Upper lobe of left lung (tissue), 6 donors: ENCODE measurements around the gene C16orf74. TPM values are rescaled to one million over a fixed set of nuclear protein-coding genes. Genes with fewer than 3 reads are reported as not detected.

Source experiments
- ATAC-seq, 2 donors: fragments of 200-7000 bp; cut with Tn5 transposase; one replicate each; pipeline ENCODE4 v1.9.1; 2022; ENCODE audit warnings: mild to moderate bottlenecking in 2 of 2, moderate library complexity in 2 of 2; ENCODE audit not compliant: low FRiP score in 2 of 2
- DNase-seq, 2 donors: peaks; one replicate each; pipeline ENCODE4 v3.0.0-alpha.2; 2019 to 2020
- H3K27ac ChIP-seq, 4 donors: fragments of 200-600 bp; sonication (generic); one replicate each; pipeline ENCODE4 v1.5.1; 2016 to 2019
- H3K27me3 ChIP-seq, 4 donors: fragments of 200-600 bp; sonication (generic); one replicate each; pipeline ENCODE4 v1.5.1; 2017 to 2019
- H3K36me3 ChIP-seq, 4 donors: fragments of 200-600 bp; sonication (generic); one replicate each; pipeline ENCODE4 v1.5.1; 2016 to 2019
- H3K4me1 ChIP-seq, 4 donors: fragments of 200-600 bp; sonication (generic); one replicate each; pipeline ENCODE4 v1.5.1; 2018 to 2019
- H3K4me3 ChIP-seq, 4 donors: fragments of 200-600 bp; sonication (generic); one replicate each; pipeline ENCODE4 v1.5.1; 2017 to 2019; ENCODE audit warnings: mild to moderate bottlenecking in 2 of 4, moderate library complexity in 1 of 4
- H3K9me3 ChIP-seq, 4 donors: fragments of 200-600 bp; sonication (generic); one replicate each; pipeline ENCODE4 v1.5.1; 2018 to 2019
- EP300 ChIP-seq, 4 donors: sonication (generic); formaldehyde crosslinking; IDR thresholded peaks; one replicate each; pipeline ENCODE4 v1.5.1; 2017; ENCODE audit warnings: antibody characterized with exemption in 4 of 4, control low read depth in 2 of 4
- POLR2A ChIP-seq, 4 donors: fragments of 450-650 bp; IDR thresholded peaks; one replicate each; pipeline ENCODE4 v1.5.1; 2016 to 2017; ENCODE audit warnings: antibody characterized with exemption in 4 of 4, mild to moderate bottlenecking in 2 of 4
- POLR2AphosphoS5 ChIP-seq, 2 donors: sonication (generic); formaldehyde crosslinking; IDR thresholded peaks; one replicate each; pipeline ENCODE4 v1.5.1; 2017; ENCODE audit warnings: antibody characterized with exemption in 2 of 2
- WGBS, 2 donors: methylation state at CpG; one replicate each; pipeline ENCODE4 v1.1.5; 2017 to 2018; 5-methylcytosine and 5-hydroxymethylcytosine counted together
- total RNA-seq, 6 donors: library from RNA; depleted of rRNA in 4 of 6; stranded (reverse); fragments of >200 nt in 4 of 6; gene quantifications; one replicate each; pipeline versions ENCODE4 v1.1.0 to v1.2.1, GENCODE V29; 2016 to 2021
- TF ChIP-seq, protein P1 (sequence below), 6 experiments: fragments of 450-650 bp in 4 of 6; fragments of 200-600 bp in 2 of 6; sonication (generic) in 2 of 6; IDR thresholded peaks; one replicate each; pipeline ENCODE4 v1.5.1; 2016 to 2019; ENCODE audit warnings: antibody characterized with exemption in 6 of 6
- donor health status: DM: no; HTN: no; CAD: no; lungs with moderate emphysema.
- donor health status: DM: no; HTN: yes; CAD: no; lungs with severe emphysema.

Gene C16orf74
- total RNA-seq, 6 donors from 2014 or later, result 1.2 to 6.3 (median 4.1) TPM; not detected in 1

DNA sequence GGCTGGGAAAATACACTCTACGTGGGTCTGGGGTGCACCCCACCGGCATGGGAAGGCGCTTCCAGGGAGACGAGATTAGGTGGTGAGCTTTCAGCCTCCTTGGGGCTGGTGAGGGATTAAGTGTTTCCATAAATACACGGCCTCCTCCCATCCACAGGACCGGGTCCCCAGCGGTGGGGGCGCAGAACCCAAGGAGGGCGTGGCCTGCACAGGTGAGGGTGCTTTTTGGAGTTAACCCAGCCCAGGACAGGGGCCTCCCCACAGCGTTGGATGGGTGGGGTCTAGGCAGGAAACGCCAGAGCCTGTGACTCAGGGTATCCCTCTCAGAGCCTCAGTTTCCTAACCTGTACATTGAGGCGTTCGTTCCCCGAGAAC, 1.1 kb downstream of the C16orf74 start:
- TF ChIP-seq, protein P1, sequence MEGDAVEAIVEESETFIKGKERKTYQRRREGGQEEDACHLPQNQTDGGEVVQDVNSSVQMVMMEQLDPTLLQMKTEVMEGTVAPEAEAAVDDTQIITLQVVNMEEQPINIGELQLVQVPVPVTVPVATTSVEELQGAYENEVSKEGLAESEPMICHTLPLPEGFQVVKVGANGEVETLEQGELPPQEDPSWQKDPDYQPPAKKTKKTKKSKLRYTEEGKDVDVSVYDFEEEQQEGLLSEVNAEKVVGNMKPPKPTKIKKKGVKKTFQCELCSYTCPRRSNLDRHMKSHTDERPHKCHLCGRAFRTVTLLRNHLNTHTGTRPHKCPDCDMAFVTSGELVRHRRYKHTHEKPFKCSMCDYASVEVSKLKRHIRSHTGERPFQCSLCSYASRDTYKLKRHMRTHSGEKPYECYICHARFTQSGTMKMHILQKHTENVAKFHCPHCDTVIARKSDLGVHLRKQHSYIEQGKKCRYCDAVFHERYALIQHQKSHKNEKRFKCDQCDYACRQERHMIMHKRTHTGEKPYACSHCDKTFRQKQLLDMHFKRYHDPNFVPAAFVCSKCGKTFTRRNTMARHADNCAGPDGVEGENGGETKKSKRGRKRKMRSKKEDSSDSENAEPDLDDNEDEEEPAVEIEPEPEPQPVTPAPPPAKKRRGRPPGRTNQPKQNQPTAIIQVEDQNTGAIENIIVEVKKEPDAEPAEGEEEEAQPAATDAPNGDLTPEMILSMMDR (IDR thresholded peaks at IDR 0.05), result no peak
- Histone ChIP-seq H3K9me3 (no peaks in the 10 kb centered on the region), H3K27ac (no peak overlapping the region), H3K27me3 (peaks cover 0 to 2% (median 0%) of the 10 kb centered on the region in 4 donors), H3K36me3 (no peaks in the 10 kb centered on the region), H3K4me3 (peak overlapping the region in 3 of 4 donors; percentile 59 to 68 (median 66)), H3K4me1 (peaks cover 20 to 38% (median 23%) of the 10 kb centered on the region in 4 donors)
- 28 to 31% methylated on average over 9 to 13 of the region's 14 CpGs for WGBS, 2 donors
- ATAC-seq (no peak), DNase-seq (no peak)

DNA sequence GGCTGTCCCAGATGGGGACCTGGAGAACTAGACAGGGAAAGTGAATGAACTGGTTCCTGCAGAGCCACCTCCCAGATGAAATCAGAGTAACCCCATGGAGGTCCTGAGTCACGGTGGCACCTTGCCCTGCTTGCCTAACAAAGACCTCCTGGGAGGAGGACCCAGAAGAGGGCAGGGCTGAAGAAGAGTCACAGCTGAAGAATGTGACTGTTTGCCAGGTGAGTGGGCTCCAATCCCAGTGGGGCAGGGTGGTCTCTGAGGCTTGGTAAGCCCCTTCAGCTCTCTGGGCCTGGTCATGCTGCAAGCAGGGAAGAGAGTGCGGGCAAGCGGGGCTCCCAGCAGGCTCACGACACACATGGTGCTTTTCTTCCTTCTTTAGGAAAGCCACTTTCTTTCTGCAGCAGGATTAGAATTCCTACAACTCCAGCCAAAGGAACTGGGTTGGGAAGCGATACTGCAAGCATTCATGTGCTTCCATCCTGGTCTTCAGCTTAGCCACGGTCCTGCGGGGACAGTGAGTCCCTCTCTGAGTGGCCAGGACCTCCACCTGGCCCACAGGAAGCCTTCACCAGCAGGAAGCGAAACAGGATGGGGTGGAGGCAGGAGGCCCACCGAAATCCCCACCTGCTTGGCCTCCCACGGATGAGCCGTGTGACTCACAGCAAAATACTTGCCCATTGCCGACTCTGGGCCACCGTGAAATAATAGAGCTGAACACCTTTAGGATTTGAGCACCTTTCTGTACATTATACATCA, 4.3 kb downstream of the C16orf74 start:
- Histone ChIP-seq H3K27me3 (peaks cover 0 to 2% (median 0%) of the 10 kb centered on the region in 4 donors), H3K9me3 (no peaks in the 10 kb centered on the region), H3K27ac (no peak overlapping the region), H3K36me3 (no peaks in the 10 kb centered on the region), H3K4me1 (peaks cover 17 to 21% (median 18%) of the 10 kb centered on the region in 4 donors), H3K4me3 (no peak overlapping the region)
- WGBS, 2 donors, result 73 to 81% methylated on average over 13 of the region's 13 CpGs
- no peak for TF ChIP-seq POLR2AphosphoS5 (IDR thresholded peaks at IDR 0.05)
- TF ChIP-seq, protein P1 (IDR thresholded peaks at IDR 0.05), result no peak
- no peak for TF ChIP-seq EP300 (IDR thresholded peaks at IDR 0.05)
- TF ChIP-seq POLR2A (IDR thresholded peaks at IDR 0.05), result no peak
- ATAC-seq, result no peak
- no peak for DNase-seq

DNA sequence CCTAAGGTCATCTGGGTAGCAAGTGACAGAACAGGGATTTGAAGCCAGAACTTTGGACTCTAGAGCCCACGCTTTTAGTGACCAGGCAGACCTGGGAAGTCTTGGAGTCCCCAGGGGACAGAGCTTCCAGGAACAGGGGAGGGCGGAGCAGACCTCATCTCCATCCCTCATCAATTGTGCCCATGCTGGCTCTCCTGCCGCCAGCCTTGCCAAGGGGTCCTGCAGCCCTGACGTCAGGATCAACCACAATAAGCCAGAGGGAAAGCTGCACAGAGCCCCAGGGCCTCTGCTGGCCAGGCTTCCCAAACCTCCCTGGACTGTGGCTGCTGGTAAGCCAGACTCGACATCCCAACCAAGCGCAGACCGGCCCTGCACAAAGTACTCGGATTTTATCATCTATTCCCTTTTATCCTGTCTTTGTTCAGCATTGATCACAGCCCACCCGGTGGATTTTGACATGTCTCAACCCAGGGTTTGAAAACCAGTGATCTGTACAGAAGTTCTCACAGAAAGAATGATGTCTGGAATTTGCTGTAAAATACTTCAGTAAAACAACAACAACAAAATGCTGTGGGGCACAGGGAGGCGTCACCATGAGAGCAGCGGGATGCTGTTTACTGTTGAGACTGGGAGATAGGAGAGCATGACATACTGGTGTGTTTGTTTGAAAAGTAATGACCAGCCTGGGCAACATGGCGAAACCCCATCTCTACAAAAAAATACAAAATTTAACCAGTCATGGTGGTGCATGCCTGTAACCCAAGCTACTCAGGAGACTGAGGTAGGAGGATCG, 11.8 kb downstream of the C16orf74 start:
- ATAC-seq (no peak), DNase-seq (no peak)
- TF ChIP-seq, protein P1 (IDR thresholded peaks at IDR 0.05), result no peak
- TF ChIP-seq POLR2AphosphoS5 (IDR thresholded peaks at IDR 0.05) (no peak), POLR2A (IDR thresholded peaks at IDR 0.05) (no peak), EP300 (IDR thresholded peaks at IDR 0.05) (no peak)
- Histone ChIP-seq H3K4me3 (no peak overlapping the region), H3K9me3 (no peaks in the 10 kb centered on the region), H3K36me3 (no peaks in the 10 kb centered on the region), H3K4me1 (peaks cover 0 to 4% (median 0%) of the 10 kb centered on the region in 4 donors), H3K27ac (no peak overlapping the region), H3K27me3 (no peaks in the 10 kb centered on the region)
- 82% methylated on average over 11 to 13 of the region's 13 CpGs for WGBS, 2 donors

DNA sequence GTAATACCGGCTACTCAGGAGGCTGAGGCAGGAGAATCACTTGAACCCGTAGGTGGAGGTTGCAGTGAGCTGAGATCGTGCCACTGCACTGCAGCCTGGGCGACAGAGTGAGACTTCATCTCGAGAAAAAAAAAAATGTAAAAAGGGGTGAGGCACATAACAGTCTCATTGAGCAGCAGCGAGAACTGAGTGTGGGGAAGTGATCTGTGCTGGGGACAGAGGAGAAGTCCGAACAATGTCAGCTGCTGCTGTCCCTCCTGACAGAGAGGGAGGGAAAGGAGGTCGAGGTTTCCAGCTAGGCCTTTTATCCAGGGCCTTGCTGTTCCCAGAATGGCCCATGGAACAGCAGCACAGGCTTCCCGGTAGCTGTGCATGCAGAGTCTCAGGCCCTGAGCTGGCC, 14.0 kb downstream of the C16orf74 start:
- Histone ChIP-seq H3K4me3 (no peak overlapping the region), H3K27ac (no peak overlapping the region), H3K36me3 (no peaks in the 10 kb centered on the region), H3K4me1 (peaks cover 0 to 7% (median 2%) of the 10 kb centered on the region in 4 donors), H3K9me3 (no peaks in the 10 kb centered on the region), H3K27me3 (no peaks in the 10 kb centered on the region)
- ATAC-seq (no peak), DNase-seq (no peak)
- TF ChIP-seq POLR2A (IDR thresholded peaks at IDR 0.05) (no peak), POLR2AphosphoS5 (IDR thresholded peaks at IDR 0.05) (no peak)
- 81 to 82% methylated on average over 8 to 9 of the region's 9 CpGs for WGBS, 2 donors

DNA sequence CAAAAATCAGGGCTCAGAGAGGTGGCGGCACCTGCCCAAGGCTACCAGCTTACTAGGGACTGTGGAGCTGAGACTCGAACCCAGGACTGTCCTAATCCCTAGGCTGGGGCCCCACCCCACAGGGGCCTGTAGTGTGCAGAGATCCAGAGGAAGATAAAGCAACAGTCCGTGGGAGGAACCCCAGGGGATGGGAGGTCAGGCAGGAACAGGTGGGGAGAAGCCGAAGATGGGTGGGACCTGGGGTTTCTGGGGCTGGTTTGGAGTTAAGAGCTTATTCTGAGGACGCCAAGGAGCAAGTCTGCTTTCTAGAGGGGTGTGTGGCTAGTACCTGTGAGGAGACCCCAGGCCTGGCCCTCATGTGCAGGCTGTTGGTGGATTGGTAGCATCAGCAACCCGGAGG, 14.9 kb downstream of the C16orf74 start:
- TF ChIP-seq, protein P1 (IDR thresholded peaks at IDR 0.05), result no peak
- no peak for TF ChIP-seq POLR2AphosphoS5 (IDR thresholded peaks at IDR 0.05)
- no peak for TF ChIP-seq EP300 (IDR thresholded peaks at IDR 0.05)
- TF ChIP-seq POLR2A (IDR thresholded peaks at IDR 0.05), result no peak
- Histone ChIP-seq H3K36me3 (no peaks in the 10 kb centered on the region), H3K4me1 (peaks cover 0 to 7% (median 2%) of the 10 kb centered on the region in 4 donors), H3K4me3 (no peak overlapping the region), H3K9me3 (no peaks in the 10 kb centered on the region), H3K27ac (no peak overlapping the region), H3K27me3 (no peaks in the 10 kb centered on the region)
- ATAC-seq (no peak), DNase-seq (no peak)
- 69 to 80% methylated on average over 4 to 6 of the region's 6 CpGs for WGBS, 2 donors
